Kidney capillary endothelial cell (primary cell): Measurements from ENCODE around the gene ELL.
"Not testable (repeated sequence)": the region's sequence is repeated elsewhere in the genome, so short reads cannot be mapped to it uniquely, and the experiment has no call there.

ENCODE experiments used
- DNase-seq: peaks from one replicate; pipeline ENCODE4 v3.0.0-alpha.2; 2018; ENCODE audit warnings: low spot score

Gene ELL

DNA sequence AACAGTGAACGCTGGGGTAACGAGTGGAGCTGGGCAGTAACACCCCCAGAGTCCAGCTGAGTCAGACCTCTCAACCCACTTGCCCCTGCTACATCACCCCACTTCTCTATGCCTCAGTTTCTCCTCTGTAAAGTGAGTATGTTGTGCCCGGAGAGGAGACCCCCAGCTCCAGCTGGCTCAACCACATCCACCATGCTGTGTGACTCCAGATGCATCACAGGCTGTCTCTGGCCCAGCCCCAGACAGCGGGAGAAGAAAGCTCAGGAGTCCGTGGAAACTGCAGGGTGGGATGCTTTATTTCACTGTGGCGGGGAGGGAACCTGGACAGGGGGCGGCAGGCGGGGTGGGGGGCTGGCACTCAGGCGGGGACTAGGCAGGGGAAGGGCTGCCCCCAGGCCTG is 9.6 kb upstream of the ELL start:
- no peak for DNase-seq

DNA sequence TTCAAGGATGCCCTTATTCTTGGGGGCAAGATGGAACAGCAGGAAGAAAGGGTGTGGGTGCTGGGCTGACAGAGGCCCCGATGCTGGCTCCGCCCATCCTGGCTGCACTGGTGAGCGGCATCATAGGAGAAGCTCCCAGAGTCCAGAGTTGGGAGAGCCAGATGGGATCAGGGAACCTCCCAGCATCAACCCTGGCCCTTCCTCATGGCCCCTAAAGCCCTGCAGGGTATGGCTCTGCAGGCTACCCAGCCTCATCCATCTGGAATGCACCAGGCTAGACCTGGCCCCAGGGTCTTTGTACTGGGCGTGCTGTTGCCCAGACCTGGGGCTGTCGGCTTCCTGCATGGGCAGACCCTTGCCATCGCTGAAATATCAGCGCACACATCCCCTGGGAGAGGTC is 7.9 kb upstream of the ELL start:
- no peak for DNase-seq

- DNase-seq, result no peak
Observed at GRCh38 chr19:18526316-18526715, 4.4 kb upstream of the ELL start.

GRCh38 chr19:18523841-18524240 is 2.0 kb upstream of the ELL start:
- DNase-seq, result no peak

DNA sequence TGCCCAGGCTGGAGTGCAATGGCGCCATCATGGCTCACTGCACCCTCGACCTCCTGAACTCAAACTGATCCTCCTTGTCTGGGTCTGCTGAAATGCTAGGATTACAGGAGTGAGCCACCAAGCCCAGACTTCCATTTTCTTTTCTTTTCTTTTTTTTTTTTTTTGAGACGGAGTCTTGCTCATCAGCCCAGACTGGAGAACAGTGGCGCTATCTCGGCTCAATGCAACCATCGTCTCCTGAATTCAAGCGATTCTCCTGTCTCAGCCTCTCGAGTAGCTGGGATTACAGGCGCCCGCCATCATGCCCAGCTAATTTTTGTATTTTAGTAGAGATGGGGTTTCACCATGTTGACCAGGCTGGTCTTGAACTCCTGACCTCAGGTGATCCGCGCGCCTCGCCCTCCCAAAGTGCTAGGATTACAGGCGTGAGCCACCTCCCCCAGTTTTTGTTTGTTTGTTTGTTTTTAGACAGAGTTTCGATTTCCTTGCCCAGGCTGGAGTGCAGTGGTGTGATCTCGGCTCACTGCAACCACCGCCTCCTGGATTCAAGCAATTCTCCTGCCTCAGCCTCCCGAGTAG is 1.1 kb upstream of the ELL start:
- not testable (repeated sequence) for DNase-seq

GRCh38 chr19:18522124-18522861 is 423 bp upstream of the ELL start:
- DNase-seq, result peak; percentile 99

DNA sequence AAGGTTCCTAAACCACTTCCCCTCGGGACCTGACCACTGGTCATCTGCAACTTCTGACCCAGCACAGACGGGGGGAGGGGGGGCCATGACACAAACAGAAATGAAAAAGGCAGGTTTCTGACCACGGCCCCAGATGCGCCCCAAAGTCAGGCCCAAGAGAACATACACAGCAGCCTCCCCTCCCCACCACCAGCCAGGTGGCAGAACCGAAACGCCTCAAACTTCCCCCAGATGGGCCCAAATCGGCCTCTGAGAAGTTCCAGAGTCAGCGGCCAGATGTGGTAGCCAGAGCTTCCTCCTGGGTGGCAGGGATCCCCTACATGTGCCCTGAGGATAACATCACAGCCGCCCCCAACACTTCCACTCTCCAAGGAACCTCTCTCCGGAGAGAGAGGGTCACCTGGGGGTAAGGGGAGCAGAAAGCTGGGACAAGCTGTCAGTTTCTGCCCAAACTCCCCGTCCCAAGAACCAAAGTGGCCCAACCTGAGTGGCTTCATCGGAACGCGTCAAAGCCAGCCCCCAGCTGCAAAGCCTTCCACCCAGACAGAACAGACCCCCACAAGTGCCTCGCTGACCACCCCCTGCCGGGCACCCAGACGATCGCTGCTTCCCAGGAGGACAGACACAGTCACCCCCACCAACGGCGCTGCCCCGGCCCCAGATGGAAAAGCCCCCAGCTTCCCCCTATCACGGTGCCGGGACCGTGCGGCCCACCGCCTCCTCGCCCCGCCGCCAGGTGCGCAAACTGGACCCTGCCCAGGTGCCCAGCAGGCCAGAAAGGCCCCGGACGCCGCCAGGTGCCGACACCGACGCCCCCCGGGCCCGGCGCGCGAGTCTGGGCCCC is 800 bp downstream of the ELL start:
- no peak for DNase-seq

- DNase-seq, result peak; percentile 78
Observed at GRCh38 chr19:18519962-18520847, 1.7 kb downstream of the ELL start.

DNA sequence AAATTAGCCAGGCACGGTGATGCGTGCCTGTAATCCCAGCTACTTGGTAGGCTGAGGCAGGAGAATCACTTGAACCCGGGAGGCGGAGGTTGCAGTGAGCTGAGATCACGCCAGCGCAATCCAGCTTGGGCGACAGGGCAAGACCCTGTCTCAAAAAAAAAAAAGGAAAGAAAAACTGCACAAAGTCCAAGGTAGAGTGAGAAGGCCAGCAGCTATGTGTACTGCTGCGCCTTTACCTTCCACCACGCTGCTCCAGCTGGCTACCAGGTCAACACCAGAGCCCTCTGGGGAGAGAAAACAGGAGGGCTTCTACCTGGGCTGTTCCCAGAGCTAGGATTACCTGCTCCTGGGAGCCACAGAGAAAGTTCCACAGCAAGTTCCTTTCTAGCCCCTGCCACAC is 3.2 kb downstream of the ELL start:
- no peak for DNase-seq

DNA sequence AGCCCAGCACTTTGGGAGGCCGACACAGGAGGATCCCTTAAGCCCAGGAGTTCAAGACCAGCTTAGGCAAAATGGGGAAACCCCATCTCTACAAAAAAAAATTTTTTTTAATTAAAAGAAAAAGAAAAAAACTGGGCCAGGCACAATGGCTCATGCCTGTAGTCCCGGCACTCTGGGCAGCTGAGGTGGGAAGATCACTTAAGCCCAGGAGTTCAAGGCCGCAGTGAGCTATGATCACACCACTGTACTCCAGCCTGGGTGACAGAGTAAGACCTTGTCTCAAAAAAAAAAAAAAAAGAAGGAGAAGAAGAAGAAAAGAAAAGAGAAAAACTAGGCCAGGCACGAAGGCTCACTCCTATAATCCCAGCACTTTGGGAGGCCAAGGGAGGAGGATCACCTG is 4.3 kb downstream of the ELL start:
- DNase-seq, result no peak

DNA sequence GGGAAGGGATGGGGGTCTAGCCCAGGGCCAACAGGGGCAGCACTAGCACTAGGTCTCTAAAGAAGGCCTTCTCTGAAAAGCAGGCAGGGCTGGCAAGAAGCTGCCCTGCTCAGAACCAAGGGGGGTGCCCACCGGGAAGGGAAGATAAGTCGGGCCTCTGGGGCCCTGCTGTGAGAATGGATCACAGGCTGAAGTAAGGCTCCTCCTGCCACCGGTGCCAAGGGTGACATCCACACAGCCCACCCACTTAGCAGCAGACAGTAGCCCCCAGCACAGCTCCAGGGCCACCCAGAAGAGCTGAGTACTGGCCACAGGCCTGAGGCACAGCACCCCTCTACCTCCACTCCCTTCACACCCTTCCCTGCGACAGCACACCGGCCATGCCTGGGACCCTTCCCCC is 5.9 kb downstream of the ELL start:
- DNase-seq, result no peak

- DNase-seq, result peak; percentile 67
Observed at GRCh38 chr19:18514800-18515682, 6.8 kb downstream of the ELL start.

DNA sequence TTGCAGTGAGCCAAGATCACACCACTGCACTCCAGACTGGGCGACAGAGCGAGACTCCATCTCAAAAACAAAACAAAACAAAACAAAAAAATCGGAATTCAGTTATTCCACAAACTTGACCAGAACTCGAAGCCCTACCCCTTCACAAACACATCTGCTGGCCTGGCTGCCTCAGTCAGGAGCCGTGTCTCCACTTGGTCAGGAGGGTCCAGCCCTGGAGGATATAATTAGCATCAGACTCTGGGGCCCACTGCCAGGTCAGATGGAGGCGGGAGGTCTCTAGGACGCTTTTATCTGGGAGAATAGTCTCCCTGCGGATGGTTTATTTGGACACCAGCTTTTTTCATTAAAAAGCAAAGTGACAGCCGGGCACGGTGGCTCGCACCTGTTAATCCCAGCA is 8.0 kb downstream of the ELL start:
- DNase-seq, result no peak

DNA sequence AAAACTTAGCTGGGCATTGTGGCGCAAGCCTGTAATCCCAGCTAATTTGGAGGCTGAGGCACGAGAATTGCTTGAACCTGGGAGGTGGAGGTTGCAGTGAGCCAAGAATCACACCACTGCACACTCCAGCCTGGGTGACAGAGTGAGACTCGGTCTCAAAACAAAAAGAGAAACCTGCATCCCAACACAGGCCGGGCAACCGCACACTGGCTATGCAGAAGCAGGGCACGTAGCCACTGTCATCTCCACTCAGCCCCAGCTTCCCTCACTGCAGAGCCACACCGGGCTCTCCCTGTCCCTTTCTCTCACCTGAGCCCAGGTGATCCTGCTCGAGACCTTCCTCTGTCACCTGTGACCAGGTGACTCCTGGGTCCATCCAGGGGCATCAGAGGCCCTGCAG is 11.7 kb downstream of the ELL start:
- no peak for DNase-seq

DNA sequence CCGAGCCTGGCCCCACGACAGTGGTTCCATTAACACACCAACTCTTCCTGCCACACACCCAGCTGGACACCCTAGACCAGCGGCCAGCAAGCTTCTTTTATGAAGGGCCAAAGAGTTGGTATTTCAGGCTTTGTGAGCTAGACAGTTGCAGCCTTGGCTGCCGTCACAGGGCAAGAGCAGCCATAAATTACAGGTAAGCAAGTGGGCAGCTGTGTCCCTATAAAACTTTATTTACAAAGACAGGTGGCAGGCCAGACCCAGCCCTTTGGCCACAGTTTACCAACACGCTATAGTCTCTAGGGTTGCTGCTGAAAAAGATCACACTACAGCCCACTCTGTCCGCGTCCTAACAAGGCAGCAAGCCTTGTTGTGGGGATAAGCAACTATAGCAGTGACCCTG is 13.3 kb downstream of the ELL start:
- DNase-seq, result no peak

DNA sequence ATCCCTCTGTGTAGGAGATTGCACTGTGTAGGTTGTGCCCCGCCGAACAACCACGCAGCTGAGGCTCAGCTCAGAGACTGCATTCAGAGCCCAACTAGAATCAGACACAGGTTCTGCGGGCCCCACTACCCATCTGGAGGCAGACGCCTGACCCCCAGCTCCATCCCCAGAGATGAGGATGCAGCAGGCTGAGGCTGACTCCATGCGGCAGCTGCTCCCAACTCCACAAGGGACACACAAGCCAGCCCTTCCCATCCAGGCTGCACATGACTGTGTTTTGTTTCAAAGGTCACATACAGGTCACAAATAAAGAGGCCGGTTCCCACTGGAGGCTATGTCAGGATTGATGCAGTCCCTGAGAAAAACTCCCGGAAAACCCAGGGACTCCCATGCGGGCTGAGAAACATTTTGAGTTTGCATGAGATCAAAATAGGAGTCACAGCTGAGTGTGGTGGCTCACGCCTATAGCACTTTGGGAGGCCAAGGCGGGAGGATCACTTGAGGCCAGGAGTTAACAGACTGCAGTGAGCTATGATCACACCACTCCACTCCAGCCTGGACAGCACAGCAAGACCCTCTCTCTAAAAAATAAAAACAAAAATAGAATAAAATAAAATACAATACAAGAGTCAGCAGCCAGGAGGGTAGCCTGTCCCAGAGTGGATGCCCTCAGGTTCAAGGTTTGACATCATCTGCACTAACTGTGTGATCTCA is 14.0 kb downstream of the ELL start:
- DNase-seq, result no peak

- no peak for DNase-seq
Observed at GRCh38 chr19:18507021-18507726, 14.7 kb downstream of the ELL start.

DNA sequence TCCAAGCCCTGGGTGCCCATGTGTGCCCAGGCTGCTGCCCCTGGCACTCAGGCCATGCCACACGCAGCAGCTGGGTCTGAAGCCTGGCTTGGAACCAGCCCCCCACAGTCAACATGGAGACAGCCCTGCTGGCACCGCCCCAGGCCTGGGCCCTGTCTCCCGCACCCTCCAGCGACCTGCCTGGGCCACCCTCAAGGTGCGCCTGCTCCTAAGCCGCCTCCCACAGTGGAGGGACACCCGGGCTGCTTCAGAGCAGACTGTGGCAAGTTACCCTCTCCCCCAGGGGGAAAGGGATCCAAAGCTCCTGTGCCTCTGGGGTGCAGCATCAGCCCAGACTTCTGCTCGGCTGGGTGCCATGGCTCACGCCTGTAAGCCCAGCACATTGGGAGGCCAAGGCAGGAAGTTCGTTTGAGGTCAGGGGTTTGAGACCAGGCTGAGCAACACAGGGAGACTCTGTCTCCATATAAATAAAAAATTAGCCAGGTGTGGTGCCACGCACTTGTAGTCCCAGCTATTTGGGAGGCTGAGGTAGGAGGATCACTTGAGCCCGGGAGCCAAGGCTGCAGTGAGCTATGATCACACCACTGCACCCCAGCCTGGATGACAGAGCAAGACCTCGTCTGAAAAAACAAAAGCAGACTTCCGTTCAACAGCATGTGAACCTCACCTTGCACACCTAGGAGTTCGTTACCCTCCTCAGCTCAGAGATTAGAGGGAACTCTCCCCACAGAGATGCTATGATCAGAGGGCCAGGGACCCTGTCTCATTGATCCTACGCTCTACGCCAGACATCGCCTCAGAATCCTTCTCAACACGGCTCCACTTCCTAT is 15.6 kb downstream of the ELL start:
- no peak for DNase-seq
